SK-N-SH (cell line): ENCODE measurements around the gene MYOZ2. TPM values are rescaled to one million over a fixed set of nuclear protein-coding genes. Genes with fewer than 3 reads are reported as not detected.

Experiments used
- CTCF ChIA-PET: fragments of 300-600, 350-600 bp; formaldehyde crosslinking; extraction: SDS; loops from one replicate; lab custom pipeline; 2021; lab: Yijun Ruan, JAX
- POLR2A ChIA-PET: fragments of 350-600 bp; sonication (Branson Sonifier 250); formaldehyde crosslinking; extraction: SDS; loops from one replicate; lab custom pipeline; 2020; ENCODE audit warnings: antibody characterized with exemption, inconsistent platforms; lab: Yijun Ruan, JAX
- DNase-seq: peaks from one replicate; pipeline ENCODE4 v3.0.0; 2012
- H2AFZ ChIP-seq: fragments of 200-600 bp; sonication (generic); 2 replicates; pipeline ENCODE4 v1.8.1; 2016; ENCODE audit warnings: antibody characterized with exemption, mild to moderate bottlenecking, low read depth
- H3F3A ChIP-seq: fragments of 200-600 bp; sonication (generic); replicated peaks from 2 replicates; pipeline ENCODE3; 2016; ENCODE audit warnings: antibody characterized with exemption, mild to moderate bottlenecking; ENCODE audit not compliant: insufficient read depth
- H3K27ac ChIP-seq, 2 experiments: fragments of 200-500 bp in 1 of 2; fragments of 200-600 bp in 1 of 2; sonication (Bioruptor generic) in 1 of 2; sonication (generic), shearing (Covaris generic) in 1 of 2; 2 replicates each; pipeline versions ENCODE4 v1.5.1 to v1.6.1; 2014 to 2016; ENCODE audit warnings: low read depth in 2 of 2, inconsistent platforms in 1 of 2, low read length in 1 of 2, mild to moderate bottlenecking in 1 of 2, mixed read lengths in 1 of 2
- H3K27me3 ChIP-seq: fragments of 200-600 bp; sonication (generic), shearing (Covaris generic); 2 replicates; pipeline ENCODE4 v1.6.1; 2016; ENCODE audit warnings: mixed run types; ENCODE audit not compliant: insufficient read depth
- H3K36me3 ChIP-seq, 2 experiments: fragments of 200-500 bp in 1 of 2; fragments of 200-600 bp in 1 of 2; sonication (Bioruptor generic) in 1 of 2; sonication (generic) in 1 of 2; replicated peaks in 1 of 2; 2 replicates each; pipeline versions ENCODE3 to v1.5.1; 2014 to 2016; ENCODE audit warnings: low read length in 1 of 2, mild to moderate bottlenecking in 1 of 2; ENCODE audit not compliant: insufficient read depth in 2 of 2, control insufficient read depth in 1 of 2
- H3K4me1 ChIP-seq, 2 experiments: fragments of 200-500 bp in 1 of 2; fragments of 200-600 bp in 1 of 2; sonication (Bioruptor generic) in 1 of 2; sonication (generic), shearing (Covaris generic) in 1 of 2; 2 replicates each; pipeline versions ENCODE4 v1.5.1 to v1.6.1; 2014 to 2016; ENCODE audit warnings: low read depth in 1 of 2, low read length in 1 of 2, mixed run types in 1 of 2; ENCODE audit not compliant: insufficient read depth in 2 of 2, control insufficient read depth in 1 of 2
- H3K4me2 ChIP-seq: fragments of 200-600 bp; sonication (generic), shearing (Covaris generic); 2 replicates; pipeline ENCODE4 v1.6.1; 2017; ENCODE audit warnings: mixed run types
- H3K4me3 ChIP-seq, 2 experiments: fragments of 200-500 bp in 1 of 2; fragments of 200-600 bp in 1 of 2; sonication (Bioruptor generic) in 1 of 2; sonication (generic), shearing (Covaris generic) in 1 of 2; 2 replicates each; pipeline versions ENCODE4 v1.5.1 to v1.8.1; 2014 to 2016; ENCODE audit warnings: low read depth in 2 of 2, inconsistent platforms in 1 of 2, low read length in 1 of 2, mild to moderate bottlenecking in 1 of 2, mixed read lengths in 1 of 2, moderate library complexity in 1 of 2
- H3K79me2 ChIP-seq: fragments of 200-600 bp; sonication (generic); 2 replicates; pipeline ENCODE4 v1.8.1; 2017; ENCODE audit warnings: mild to moderate bottlenecking; ENCODE audit not compliant: insufficient read depth
- H3K9ac ChIP-seq: fragments of 200-600 bp; sonication (generic); 2 replicates; pipeline ENCODE4 v1.6.1; 2017; ENCODE audit warnings: mixed run types
- H3K9me2 ChIP-seq: fragments of 200-600 bp; sonication (generic); 2 replicates; pipeline ENCODE4 v1.6.1; 2017; ENCODE audit warnings: mixed run types
- H3K9me3 ChIP-seq: fragments of 200-600 bp; sonication (generic); 2 replicates; pipeline ENCODE4 v1.6.1; 2017; ENCODE audit warnings: mixed run types, mild to moderate bottlenecking, moderate library complexity
- H4K20me1 ChIP-seq: fragments of 200-600 bp; sonication (generic); 2 replicates; pipeline ENCODE4 v1.6.1; 2017; ENCODE audit warnings: mild to moderate bottlenecking, mixed run types; ENCODE audit not compliant: insufficient read depth
- CHD2 ChIP-seq: fragments of 150-350 bp; IDR thresholded peaks from 2 replicates; pipeline ENCODE4 v1.6.1; 2018; ENCODE audit warnings: low read length; ENCODE audit not compliant: partially characterized antibody
- ELF1 ChIP-seq: IDR thresholded peaks from 2 replicates; pipeline ENCODE4 v1.4.0; 2012
- EZH2phosphoT487 ChIP-seq: fragments of 200-600 bp; sonication (generic); IDR thresholded peaks from 2 replicates; pipeline ENCODE4 v1.6.1; 2017; ENCODE audit warnings: low read depth, mixed run types, mild to moderate bottlenecking, antibody characterized with exemption, moderate library complexity, borderline replicate concordance
- FOXJ3 ChIP-seq: sonication (generic); formaldehyde crosslinking; IDR thresholded peaks from 2 replicates; pipeline ENCODE4 v1.5.1; 2020; ENCODE audit warnings: mild to moderate bottlenecking, missing genetic modification reagents
- FOXM1 ChIP-seq: IDR thresholded peaks from 2 replicates; pipeline ENCODE4 v1.4.0; 2012; ENCODE audit warnings: low read depth, mild to moderate bottlenecking
- GABPA ChIP-seq: IDR thresholded peaks from 2 replicates; pipeline ENCODE4 v1.4.0; 2012; ENCODE audit warnings: low read depth, mild to moderate bottlenecking
- GATA2 ChIP-seq: sonication (generic); formaldehyde crosslinking; IDR thresholded peaks from 2 replicates; pipeline ENCODE4 v1.5.0; 2020; ENCODE audit warnings: mild to moderate bottlenecking, missing genetic modification reagents
- JUND ChIP-seq: IDR thresholded peaks from 2 replicates; pipeline ENCODE4 v1.4.0; 2012
- MEF2A ChIP-seq: IDR thresholded peaks from 2 replicates; pipeline ENCODE4 v1.4.0; 2012; ENCODE audit warnings: low read depth, borderline replicate concordance
- MXI1 ChIP-seq: IDR thresholded peaks from 2 replicates; pipeline ENCODE4 v1.6.1; 2012; ENCODE audit warnings: mild to moderate bottlenecking, low read depth, low read length, improper control_type of control experiment
- NFIC ChIP-seq: IDR thresholded peaks from 2 replicates; pipeline ENCODE4 v1.4.0; 2012; ENCODE audit warnings: borderline replicate concordance
- NRF1 ChIP-seq: IDR thresholded peaks from 2 replicates; pipeline ENCODE4 v1.6.1; 2012; ENCODE audit warnings: low read depth, mild to moderate bottlenecking, low read length
- POLR2AphosphoS5 ChIP-seq: IDR thresholded peaks from 2 replicates; pipeline ENCODE4 v1.6.1; 2012; ENCODE audit warnings: low read depth, low read length
- RAD21 ChIP-seq: IDR thresholded peaks from 2 replicates; pipeline ENCODE4 v1.6.1; 2012; ENCODE audit warnings: mild to moderate bottlenecking, low read length
- RXRA ChIP-seq: IDR thresholded peaks from 2 replicates; pipeline ENCODE4 v1.4.0; 2012; ENCODE audit warnings: low read depth, mild to moderate bottlenecking, borderline replicate concordance
- SIN3A ChIP-seq: IDR thresholded peaks from 2 replicates; pipeline ENCODE4 v1.6.1; 2012; ENCODE audit warnings: low read depth, mild to moderate bottlenecking, low read length, moderate library complexity, borderline replicate concordance
- SMC3 ChIP-seq: IDR thresholded peaks from 2 replicates; pipeline ENCODE4 v1.6.1; 2012; ENCODE audit warnings: low read depth, low read length, improper control_type of control experiment
- TAF1 ChIP-seq: IDR thresholded peaks from 2 replicates; pipeline ENCODE4 v1.6.1; 2012; ENCODE audit warnings: low read depth, mild to moderate bottlenecking, low read length, moderate library complexity, borderline replicate concordance
- TCF12 ChIP-seq: IDR thresholded peaks from 2 replicates; pipeline ENCODE4 v1.4.0; 2012
- TEAD4 ChIP-seq: IDR thresholded peaks from 2 replicates; pipeline ENCODE4 v1.4.0; 2012; ENCODE audit warnings: mild to moderate bottlenecking, borderline replicate concordance; ENCODE audit not compliant: insufficient read depth
- YY1 ChIP-seq: IDR thresholded peaks from 2 replicates; pipeline ENCODE4 v1.4.0; 2012; ENCODE audit warnings: low read depth, mild to moderate bottlenecking
- WGBS: methylation state at CpG from one replicate; pipeline ENCODE4 v1.1.6; 2017; ENCODE audit warnings: low lambda C conversion rate; 5-methylcytosine and 5-hydroxymethylcytosine counted together
- polyA plus RNA-seq, 3 experiments: library from polyadenylated mRNA; depleted of rRNA; stranded (reverse); fragments of >200 nt; gene quantifications; 2 replicates each; pipeline ENCODE4 v1.2.3, GENCODE V29; 2012
- TF ChIP-seq, protein P1 (sequence below): fragments of 150-350 bp; IDR thresholded peaks from 2 replicates; pipeline ENCODE4 v1.6.1; 2017; ENCODE audit warnings: antibody characterized with exemption, low read length, low read depth, borderline replicate concordance
- TF ChIP-seq, protein P2 (sequence below): IDR thresholded peaks from 2 replicates; pipeline ENCODE4 v1.4.0; 2012; ENCODE audit warnings: low read depth, borderline replicate concordance
- TF ChIP-seq, protein P3 (sequence below): IDR thresholded peaks from 2 replicates; pipeline ENCODE4 v1.4.0; 2012; ENCODE audit warnings: low read depth
- TF ChIP-seq, protein P4 (sequence below): IDR thresholded peaks from 2 replicates; pipeline ENCODE4 v1.4.0; 2012; ENCODE audit warnings: low read depth, borderline replicate concordance

Gene MYOZ2
- polyA plus RNA-seq, 1 of the 3 experiments (the other 2 are of a cell fraction) = 0.26 TPM

DNA sequence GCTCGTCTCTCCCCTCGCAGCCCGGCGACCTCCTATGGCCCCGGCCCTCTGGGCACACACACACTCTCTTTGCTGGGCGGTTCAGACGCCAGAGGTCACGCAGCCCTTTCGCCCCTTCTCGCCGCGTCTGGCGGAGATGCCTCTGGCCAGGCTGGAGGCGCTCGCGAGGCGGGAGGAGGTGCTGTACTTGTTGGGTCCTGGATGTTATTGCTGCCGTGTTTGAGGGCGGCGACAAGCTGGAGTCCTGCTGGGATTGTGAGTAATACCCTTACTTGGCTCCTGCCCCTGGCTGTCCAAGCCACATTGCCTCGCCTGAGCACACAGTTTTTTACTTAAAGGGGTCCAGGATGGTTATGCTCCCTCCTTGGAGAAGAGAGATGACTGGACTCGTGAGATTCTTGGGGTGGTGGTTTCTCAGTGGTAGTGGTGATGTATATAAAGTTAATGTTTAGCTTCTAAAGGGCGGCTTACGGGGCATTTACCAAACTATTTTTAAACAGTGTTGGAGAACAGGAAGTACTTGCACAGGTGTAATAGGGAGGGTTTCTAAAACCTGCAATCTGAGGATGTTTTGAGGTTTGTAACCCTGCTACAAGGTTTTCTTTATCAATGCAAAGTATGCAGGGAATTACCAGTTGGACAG lies 77.5 kb downstream of the MYOZ2 start (continued):
- TF ChIP-seq SIN3A = peak; percentile 52; the same call in 1 of the 2 replicates
- peak; percentile 44 for TF ChIP-seq MXI1
- TF ChIP-seq TEAD4 = no peak
- no peak for TF ChIP-seq MEF2A
- no peak for TF ChIP-seq ELF1
- peak; percentile 61; the same call in 1 of the 2 replicates for TF ChIP-seq NFIC
- TF ChIP-seq RXRA = no peak
- TF ChIP-seq EZH2phosphoT487 = no peak
- TF ChIP-seq POLR2AphosphoS5 = no peak; the same call in 1 of the 2 replicates
- TF ChIP-seq NRF1 = no peak
- peak; percentile 54 for TF ChIP-seq TCF12
- TF ChIP-seq TAF1 = peak; percentile 73
- no peak for TF ChIP-seq CHD2
- TF ChIP-seq YY1 = no peak
- TF ChIP-seq, protein P1, sequence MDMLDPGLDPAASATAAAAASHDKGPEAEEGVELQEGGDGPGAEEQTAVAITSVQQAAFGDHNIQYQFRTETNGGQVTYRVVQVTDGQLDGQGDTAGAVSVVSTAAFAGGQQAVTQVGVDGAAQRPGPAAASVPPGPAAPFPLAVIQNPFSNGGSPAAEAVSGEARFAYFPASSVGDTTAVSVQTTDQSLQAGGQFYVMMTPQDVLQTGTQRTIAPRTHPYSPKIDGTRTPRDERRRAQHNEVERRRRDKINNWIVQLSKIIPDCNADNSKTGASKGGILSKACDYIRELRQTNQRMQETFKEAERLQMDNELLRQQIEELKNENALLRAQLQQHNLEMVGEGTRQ = no peak
- TF ChIP-seq, protein P2, sequence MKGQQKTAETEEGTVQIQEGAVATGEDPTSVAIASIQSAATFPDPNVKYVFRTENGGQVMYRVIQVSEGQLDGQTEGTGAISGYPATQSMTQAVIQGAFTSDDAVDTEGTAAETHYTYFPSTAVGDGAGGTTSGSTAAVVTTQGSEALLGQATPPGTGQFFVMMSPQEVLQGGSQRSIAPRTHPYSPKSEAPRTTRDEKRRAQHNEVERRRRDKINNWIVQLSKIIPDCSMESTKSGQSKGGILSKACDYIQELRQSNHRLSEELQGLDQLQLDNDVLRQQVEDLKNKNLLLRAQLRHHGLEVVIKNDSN = no peak
- no peak for TF ChIP-seq GABPA
- TF ChIP-seq RAD21 = no peak; the same call in 1 of the 2 replicates
- 0 out of 2 replicates have a peak, but pooled peaks have one; percentile 8 for TF ChIP-seq JUND
- no peak for TF ChIP-seq GATA2 (CRISPR knock-in tag)
- TF ChIP-seq, protein P3, sequence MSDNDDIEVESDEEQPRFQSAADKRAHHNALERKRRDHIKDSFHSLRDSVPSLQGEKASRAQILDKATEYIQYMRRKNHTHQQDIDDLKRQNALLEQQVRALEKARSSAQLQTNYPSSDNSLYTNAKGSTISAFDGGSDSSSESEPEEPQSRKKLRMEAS = 0 out of 2 replicates have a peak, but pooled peaks have one; percentile 56
- TF ChIP-seq SMC3 = no peak
- no peak for TF ChIP-seq FOXM1
- no peak for TF ChIP-seq FOXJ3
- TF ChIP-seq, all 33 proteins: peak for 9

GRCh38 chr4:119218093-119218492 lies 82.5 kb downstream of the MYOZ2 start:
- no peak for DNase-seq
- no peaks in the 10 kb centered on the region for H3K9me2 ChIP-seq
- no peak overlapping the region for H3K27ac ChIP-seq
- H3K36me3 ChIP-seq = peaks cover 34 to 35% of the 10 kb centered on the region in 2 experiments
- H4K20me1 ChIP-seq = no peaks in the 10 kb centered on the region
- TF ChIP-seq TAF1 = no peak
- TF ChIP-seq, protein P4, sequence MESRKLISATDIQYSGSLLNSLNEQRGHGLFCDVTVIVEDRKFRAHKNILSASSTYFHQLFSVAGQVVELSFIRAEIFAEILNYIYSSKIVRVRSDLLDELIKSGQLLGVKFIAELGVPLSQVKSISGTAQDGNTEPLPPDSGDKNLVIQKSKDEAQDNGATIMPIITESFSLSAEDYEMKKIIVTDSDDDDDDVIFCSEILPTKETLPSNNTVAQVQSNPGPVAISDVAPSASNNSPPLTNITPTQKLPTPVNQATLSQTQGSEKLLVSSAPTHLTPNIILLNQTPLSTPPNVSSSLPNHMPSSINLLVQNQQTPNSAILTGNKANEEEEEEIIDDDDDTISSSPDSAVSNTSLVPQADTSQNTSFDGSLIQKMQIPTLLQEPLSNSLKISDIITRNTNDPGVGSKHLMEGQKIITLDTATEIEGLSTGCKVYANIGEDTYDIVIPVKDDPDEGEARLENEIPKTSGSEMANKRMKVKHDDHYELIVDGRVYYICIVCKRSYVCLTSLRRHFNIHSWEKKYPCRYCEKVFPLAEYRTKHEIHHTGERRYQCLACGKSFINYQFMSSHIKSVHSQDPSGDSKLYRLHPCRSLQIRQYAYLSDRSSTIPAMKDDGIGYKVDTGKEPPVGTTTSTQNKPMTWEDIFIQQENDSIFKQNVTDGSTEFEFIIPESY = no peak
- WGBS = 98% methylated on average over 1 of the region's 1 CpG
- H3K79me2 ChIP-seq = peaks cover 39% of the 10 kb centered on the region
- ChIA-PET POLR2A (no interaction called here), CTCF (no interaction called here)
- no peak overlapping the region for H2AFZ ChIP-seq
- no peaks in the 10 kb centered on the region for H3K27me3 ChIP-seq
- no peak overlapping the region for H3K4me3 ChIP-seq
- peaks cover 6 to 10% of the 10 kb centered on the region in 2 experiments; a peak in 3 of 4 replicates for H3K4me1 ChIP-seq
- no peak overlapping the region for H3K9ac ChIP-seq
- no peak overlapping the region for H3K4me2 ChIP-seq
- H3K9me3 ChIP-seq = no peaks in the 10 kb centered on the region
- peaks cover 8% of the 10 kb centered on the region for H3F3A ChIP-seq
